K562 (cell line): ENCODE data around the gene MROH8. TPM values are rescaled to one million over a fixed set of nuclear protein-coding genes. Genes with fewer than 3 reads are reported as not detected.

ENCODE experiments used
- ATF7 ChIP-seq: fragments of 450-650 bp; IDR thresholded peaks from 2 replicates; pipeline ENCODE4 v1.7.1; 2014; ENCODE audit warnings: mild to moderate bottlenecking, moderate library complexity
- CBFA2T3 ChIP-seq: fragments of 450-650 bp; IDR thresholded peaks from 2 replicates; pipeline ENCODE4 v1.6.1; 2017
- CTBP1 ChIP-seq: fragments of 450-650 bp; IDR thresholded peaks from 2 replicates; pipeline ENCODE4 v1.6.1; 2016; ENCODE audit warnings: borderline replicate concordance
- EP400 ChIP-seq: fragments of 450-650 bp; IDR thresholded peaks from 2 replicates; pipeline ENCODE4 v1.6.1; 2017; ENCODE audit warnings: antibody characterized with exemption, mild to moderate bottlenecking, moderate library complexity
- IRF1 ChIP-seq: sonication (generic); formaldehyde crosslinking; IDR thresholded peaks from 2 replicates; pipeline ENCODE4 v1.8.0; 2022; ENCODE audit warnings: missing genetic modification reagents, mild to moderate bottlenecking, borderline replicate concordance
- MAFG ChIP-seq: fragments of 450-650 bp; conservative IDR thresholded peaks from 2 replicates; pipeline ENCODE4 v1.6.1; 2016; ENCODE audit warnings: missing genetic modification characterization, missing compliant biosample characterization
- MAZ ChIP-seq, 2 experiments: fragments of 450-650 bp in 1 of 2; sonication (generic) in 1 of 2; formaldehyde crosslinking; IDR thresholded peaks in 1 of 2; conservative IDR thresholded peaks in 1 of 2; 2 replicates each; pipeline versions ENCODE4 v1.4.0 to v1.5.0; 2020; ENCODE audit warnings: mild to moderate bottlenecking in 1 of 2, missing genetic modification reagents in 1 of 2
- MCM3 ChIP-seq: fragments of 450-650 bp; IDR thresholded peaks from 2 replicates; pipeline ENCODE4 v1.6.1; 2016
- NCOA4 ChIP-seq: fragments of 450-650 bp; IDR thresholded peaks from 2 replicates; pipeline ENCODE4 v1.6.1; 2018; ENCODE audit warnings: mild to moderate bottlenecking; ENCODE audit not compliant: partially characterized antibody
- NR2C2 ChIP-seq, 2 experiments: fragments of 200-800 bp in 1 of 2; sonication (Bioruptor generic) in 1 of 2; sonication (generic) in 1 of 2; formaldehyde crosslinking in 1 of 2; IDR thresholded peaks; 2 replicates each; pipeline versions ENCODE4 v1.6.1 to v1.8.0; 2016 to 2022; ENCODE audit warnings: mild to moderate bottlenecking in 1 of 2, missing compliant biosample characterization in 1 of 2, missing genetic modification characterization in 1 of 2, missing genetic modification reagents in 1 of 2
- POLR2H ChIP-seq: IDR thresholded peaks from 2 replicates; pipeline ENCODE4 v1.6.1; 2016; ENCODE audit warnings: missing genetic modification characterization, low read depth, mild to moderate bottlenecking, control low read depth, missing compliant biosample characterization, moderate library complexity
- RBM15 ChIP-seq: fragments of 200-400 bp; formaldehyde crosslinking; IDR thresholded peaks from 2 replicates; pipeline ENCODE4 v1.6.1; 2018; ENCODE audit warnings: mild to moderate bottlenecking, low read length, moderate library complexity; ENCODE audit not compliant: insufficient read depth
- SIN3A ChIP-seq, 2 experiments: fragments of 150-350 bp in 1 of 2; IDR thresholded peaks; 2 replicates each; pipeline ENCODE4 v1.6.1; 2011 to 2016; ENCODE audit warnings: borderline replicate concordance in 2 of 2, low read depth in 2 of 2, low read length in 2 of 2, mild to moderate bottlenecking in 2 of 2, moderate library complexity in 2 of 2; ENCODE audit not compliant: control insufficient read depth in 1 of 2
- SMAD3 ChIP-seq: fragments of 450-650 bp; formaldehyde crosslinking; conservative IDR thresholded peaks from 2 replicates; pipeline ENCODE4 v1.4.0; 2020; ENCODE audit warnings: mild to moderate bottlenecking
- SP2 ChIP-seq: IDR thresholded peaks from 2 replicates; pipeline ENCODE4 v1.6.1; 2011; ENCODE audit warnings: mild to moderate bottlenecking, low read depth, low read length, moderate library complexity; ENCODE audit not compliant: poor library complexity, severe bottlenecking; ENCODE audit errors: extremely low read depth
- UBTF ChIP-seq, 2 experiments: IDR thresholded peaks; 2 replicates each; pipeline ENCODE4 v1.6.1; 2012; ENCODE audit warnings: improper control_type of control experiment in 2 of 2, low read depth in 2 of 2, low read length in 2 of 2, borderline replicate concordance in 1 of 2
- YY1 ChIP-seq, 3 experiments: IDR thresholded peaks; 2 replicates each; pipeline ENCODE4 v1.6.1; 2011; ENCODE audit warnings: low read length in 2 of 3, mild to moderate bottlenecking in 2 of 3, moderate library complexity in 2 of 3, borderline replicate concordance in 1 of 3, control low read depth in 1 of 3, low read depth in 1 of 3; ENCODE audit not compliant: insufficient read depth in 3 of 3, insufficient replicate concordance in 2 of 3, control insufficient read depth in 1 of 3, insufficient read length in 1 of 3; ENCODE audit errors: extremely low read depth in 1 of 3
- polyA plus RNA-seq, 8 experiments: library from polyadenylated mRNA; depleted of rRNA in 4 of 8; stranded (reverse) in 5 of 8; unstranded in 3 of 8; fragments of >200 nt; fragmentation: Nextera tagmentation in 2 of 8; fragmentation: Illumina TruSeq in 1 of 8; extraction: Ambion mirVana in 2 of 8; extraction: Trizol in 1 of 8; gene quantifications; 2 replicates each; pipeline versions ENCODE4 v1.2.1 to v1.2.3, GENCODE V29; 2011 to 2014; ENCODE audit warnings: inconsistent platforms in 1 of 8, missing spikeins in 1 of 8
- total RNA-seq, 7 experiments: library from RNA; depleted of rRNA in 6 of 7; stranded (reverse); fragments of >200 nt in 6 of 7; fragmentation: Illumina TruSeq in 2 of 7; extraction: Trizol in 2 of 7; gene quantifications; 2 replicates each; pipeline versions ENCODE4 v1.2.1 to v1.2.3, GENCODE V29; 2011 to 2021; ENCODE audit warnings: low replicate concordance in 1 of 7
- TF ChIP-seq, protein P1 (sequence below), 2 experiments: IDR thresholded peaks in 1 of 2; conservative IDR thresholded peaks in 1 of 2; 2 replicates each; pipeline ENCODE4 v1.6.1; 2016; ENCODE audit warnings: low read depth in 2 of 2, mild to moderate bottlenecking in 1 of 2, missing compliant biosample characterization in 1 of 2, missing genetic modification characterization in 1 of 2, moderate library complexity in 1 of 2

The MROH8 gene
- total and polyA plus RNA-seq, 9 of the 15 experiments (the other 6 are each of a cell fraction or from before 2014, with no cell fraction given) = 0.21 to 1.5 (median 0.78) TPM

DNA sequence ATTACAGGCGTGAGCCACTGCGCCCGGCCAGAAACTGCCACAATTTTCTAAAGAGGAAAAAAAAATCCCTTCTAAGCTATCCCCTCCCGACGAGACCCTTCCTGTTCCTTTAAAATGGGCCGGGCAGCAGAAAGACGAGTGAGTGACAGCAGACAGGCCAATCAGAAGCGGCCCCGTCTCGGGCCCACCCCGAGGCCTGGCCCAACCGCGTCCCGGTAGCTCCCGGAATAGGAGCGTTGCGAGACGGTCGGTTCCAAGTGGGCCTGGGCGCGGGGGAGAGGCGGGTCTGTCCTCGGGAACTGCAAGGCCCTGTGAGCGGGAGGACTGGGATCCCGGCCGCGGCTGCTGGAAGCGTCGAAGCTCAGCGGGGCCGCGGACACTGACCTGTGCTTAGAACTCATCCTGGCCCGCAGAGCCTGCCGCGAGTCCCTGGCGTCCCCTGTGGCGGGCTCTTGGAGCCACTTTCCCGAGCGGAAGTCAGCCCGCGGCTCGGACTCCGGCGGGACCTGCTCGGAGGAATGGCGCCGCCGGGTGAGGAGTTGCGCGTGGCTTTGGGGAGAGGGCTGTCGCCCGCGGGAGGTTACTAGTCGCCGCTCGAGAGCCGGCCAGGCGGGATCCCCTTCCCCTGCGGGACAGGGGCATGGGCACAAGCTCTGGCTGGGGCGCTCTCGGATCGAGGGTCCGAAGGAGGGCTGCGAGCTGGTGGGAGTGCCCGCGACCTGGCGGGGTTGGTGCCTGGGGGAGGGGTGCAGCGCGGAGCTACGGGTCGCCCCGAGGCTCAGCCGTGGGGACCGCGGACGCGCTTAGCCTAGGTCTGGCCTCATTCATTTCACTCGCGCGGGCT is at the start of gene MROH8, which contains the start of gene RPN2 (continued):
- peak; percentile 68 to 91 (median 87) for TF ChIP-seq YY1 (IDR thresholded peaks at IDR 0.05; ENCODE audit: borderline replicate concordance in 1 of 3, control insufficient read depth in 1 of 3, extremely low read depth in 1 of 3, insufficient read depth in 3 of 3, insufficient read length in 1 of 3, insufficient replicate concordance in 2 of 3, low read depth in 1 of 3, low read length in 2 of 3)
- TF ChIP-seq CBFA2T3 = peak; percentile 21; the same call in 1 of the 2 replicates
- TF ChIP-seq POLR2H = peak; percentile 89
- no peak for TF ChIP-seq NR2C2 (CRISPR knock-in tag; IDR thresholded peaks at IDR 0.05)
- peak; percentile 77 for TF ChIP-seq NR2C2 (tag; IDR thresholded peaks at IDR 0.05)
- peak; percentile 65 for TF ChIP-seq CTBP1
- TF ChIP-seq UBTF (IDR thresholded peaks at IDR 0.05; ENCODE audit: borderline replicate concordance in 1 of 2, low read depth in 2 of 2, low read length in 2 of 2) = 0 out of 4 replicates have a peak, but pooled peaks of 1 of the 2 experiments have one; percentile 36
- TF ChIP-seq, protein P1, sequence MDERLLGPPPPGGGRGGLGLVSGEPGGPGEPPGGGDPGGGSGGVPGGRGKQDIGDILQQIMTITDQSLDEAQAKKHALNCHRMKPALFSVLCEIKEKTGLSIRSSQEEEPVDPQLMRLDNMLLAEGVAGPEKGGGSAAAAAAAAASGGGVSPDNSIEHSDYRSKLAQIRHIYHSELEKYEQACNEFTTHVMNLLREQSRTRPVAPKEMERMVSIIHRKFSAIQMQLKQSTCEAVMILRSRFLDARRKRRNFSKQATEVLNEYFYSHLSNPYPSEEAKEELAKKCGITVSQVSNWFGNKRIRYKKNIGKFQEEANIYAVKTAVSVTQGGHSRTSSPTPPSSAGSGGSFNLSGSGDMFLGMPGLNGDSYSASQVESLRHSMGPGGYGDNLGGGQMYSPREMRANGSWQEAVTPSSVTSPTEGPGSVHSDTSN (CRISPR knock-in tag; IDR thresholded peaks at IDR 0.05; ENCODE audit: low read depth) = peak; percentile 92
- TF ChIP-seq, protein P1 (tag; conservative IDR thresholded peaks at IDR 0.05; ENCODE audit: low read depth) = peak; percentile 99
- TF ChIP-seq RBM15 = 0 out of 2 replicates have a peak, but pooled peaks have one; percentile 27
- TF ChIP-seq NCOA4 = no peak
- TF ChIP-seq EP400 = peak; percentile 97
- peak; percentile 100 for TF ChIP-seq ATF7
- peak; percentile 39 to 72; a peak in 1 of 4 replicates for TF ChIP-seq SIN3A (IDR thresholded peaks at IDR 0.05; ENCODE audit: borderline replicate concordance in 2 of 2, control insufficient read depth in 1 of 2, low read depth in 2 of 2, low read length in 2 of 2)
- TF ChIP-seq MAZ (CRISPR knock-in tag; conservative IDR thresholded peaks at IDR 0.05 in 1 of 2, IDR thresholded peaks at IDR 0.05 in 1 of 2) = peak in 1 of 2 experiments; percentile 67; a peak in 3 of 4 replicates
- TF ChIP-seq SP2 = peak; percentile 87
- no peak for TF ChIP-seq MCM3
- TF ChIP-seq IRF1 (CRISPR knock-in tag) = no peak
- TF ChIP-seq SMAD3 (CRISPR knock-in tag) = 0 out of 2 replicates have a peak, but pooled peaks have one; percentile 54
- TF ChIP-seq MAFG (tag) = no peak
